Femur (tissue), 1 donor: ENCODE measurements around the gene MBD1.
"Not testable (repeated sequence)": the region's sequence is repeated elsewhere in the genome, so short reads cannot be mapped to it uniquely, and the experiment has no call there.

Source experiments
- DNase-seq: peaks from one replicate; pipeline ENCODE4 v3.0.0-alpha.2; 2017

The MBD1 gene

GRCh38 chr18:50281295-50281971, at the start of gene MBD1:
Gene MBD1, minus strand, starts transcription at chr18:50281523. Its CDS starts 1,531 bp downstream, at chr18:50279992.
- peak; percentile 99 for DNase-seq

- no peak for DNase-seq
Measured at GRCh38 chr18:50330176-50330575, 48.9 kb upstream of the MBD1 start.

- no peak for DNase-seq
Measured at GRCh38 chr18:50327983-50328382, 46.7 kb upstream of the MBD1 start.

- DNase-seq: no peak
Measured at GRCh38 chr18:50320719-50321118, 39.4 kb upstream of the MBD1 start.

GRCh38 chr18:50315100-50315871, 34.0 kb upstream of the MBD1 start:
- DNase-seq: no peak

GRCh38 chr18:50313873-50314460, 32.6 kb upstream of the MBD1 start:
- no peak for DNase-seq

GRCh38 chr18:50313031-50313607, 31.8 kb upstream of the MBD1 start:
- no peak for DNase-seq

- DNase-seq: no peak
Measured at GRCh38 chr18:50312296-50313030, 31.1 kb upstream of the MBD1 start.

GRCh38 chr18:50311650-50312049, 30.3 kb upstream of the MBD1 start:
- no peak for DNase-seq

- DNase-seq: no peak
Measured at GRCh38 chr18:50310080-50310479, 28.8 kb upstream of the MBD1 start.

GRCh38 chr18:50308851-50309250, 27.5 kb upstream of the MBD1 start:
- DNase-seq: not testable (repeated sequence)

- DNase-seq: peak; percentile 90
Measured at GRCh38 chr18:50307738-50308470, 26.6 kb upstream of the MBD1 start.

- DNase-seq: no peak
Measured at GRCh38 chr18:50307400-50307737, 26.0 kb upstream of the MBD1 start.

- DNase-seq: peak; percentile 55
Measured at GRCh38 chr18:50306944-50307343, 25.6 kb upstream of the MBD1 start.

- no peak for DNase-seq
Measured at GRCh38 chr18:50301074-50301473, 19.8 kb upstream of the MBD1 start.

GRCh38 chr18:50299626-50300388, 18.5 kb upstream of the MBD1 start:
- no peak for DNase-seq

GRCh38 chr18:50298443-50299284, 17.3 kb upstream of the MBD1 start:
- no peak for DNase-seq

- DNase-seq: peak; percentile 87
Measured at GRCh38 chr18:50297621-50298442, 16.5 kb upstream of the MBD1 start.

- no peak for DNase-seq
Measured at GRCh38 chr18:50293039-50293438, 11.7 kb upstream of the MBD1 start.

- DNase-seq: no peak
Measured at GRCh38 chr18:50289108-50289443, 7.8 kb upstream of the MBD1 start.
